HG02623 (cell line): ENCODE data around the gene EHBP1.
"Not testable (repeated sequence)": the region's sequence is repeated elsewhere in the genome, so short reads cannot be mapped to it uniquely, and the experiment has no call there.

Experiments used
- ATAC-seq: cut with Tn5 transposase; IDR thresholded peaks from one replicate; pipeline ENCODE4 v1.9.1; 2021; ENCODE audit warnings: moderate library complexity; ENCODE audit not compliant: unreplicated experiment

The EHBP1 gene

DNA sequence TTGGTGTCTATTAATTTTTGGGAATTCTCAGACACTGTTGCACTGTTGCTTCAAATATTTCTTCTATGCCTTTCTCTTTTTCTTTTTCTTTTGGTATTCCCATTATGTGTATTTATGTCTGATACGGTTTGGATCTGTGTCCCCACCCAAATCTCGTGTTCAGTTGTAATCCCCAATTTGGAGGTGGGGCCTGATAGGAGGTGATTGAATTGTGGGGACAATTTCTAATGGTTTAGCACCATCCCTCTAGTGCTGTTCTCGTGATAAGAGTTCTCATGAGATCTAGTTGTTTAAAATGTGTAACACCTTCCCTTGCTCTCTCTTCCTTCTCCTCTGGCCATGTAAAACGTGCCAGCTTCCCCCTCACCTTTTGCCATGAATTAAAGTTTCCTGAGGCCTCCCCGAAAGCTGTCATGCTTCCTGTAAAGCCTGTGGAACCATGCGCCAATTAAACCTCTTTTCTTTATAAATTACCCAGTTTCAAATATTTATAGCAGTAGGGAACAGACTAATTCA lies 26.8 kb downstream of the EHBP1 start:
- no peak for ATAC-seq

DNA sequence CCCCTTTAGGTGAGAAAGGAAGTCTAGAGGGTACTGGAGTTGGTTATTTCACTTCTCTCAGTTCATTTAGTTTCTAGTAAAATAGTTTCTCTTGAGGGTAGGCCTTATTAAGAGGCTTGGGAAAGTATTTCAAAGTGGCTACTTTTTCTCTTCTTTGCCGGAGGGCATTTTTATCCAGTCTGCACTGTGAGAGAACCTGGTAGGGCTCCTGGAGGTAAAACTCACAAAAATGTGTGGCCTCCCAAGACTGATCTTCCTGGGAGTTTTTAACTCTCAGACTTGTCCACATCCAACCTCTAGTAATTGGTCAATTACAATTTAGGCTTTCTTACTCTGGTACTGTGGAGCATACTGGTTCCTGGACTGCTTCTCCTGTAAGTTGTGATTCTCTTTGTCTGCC lies 28.0 kb downstream of the EHBP1 start:
- ATAC-seq: no peak

DNA sequence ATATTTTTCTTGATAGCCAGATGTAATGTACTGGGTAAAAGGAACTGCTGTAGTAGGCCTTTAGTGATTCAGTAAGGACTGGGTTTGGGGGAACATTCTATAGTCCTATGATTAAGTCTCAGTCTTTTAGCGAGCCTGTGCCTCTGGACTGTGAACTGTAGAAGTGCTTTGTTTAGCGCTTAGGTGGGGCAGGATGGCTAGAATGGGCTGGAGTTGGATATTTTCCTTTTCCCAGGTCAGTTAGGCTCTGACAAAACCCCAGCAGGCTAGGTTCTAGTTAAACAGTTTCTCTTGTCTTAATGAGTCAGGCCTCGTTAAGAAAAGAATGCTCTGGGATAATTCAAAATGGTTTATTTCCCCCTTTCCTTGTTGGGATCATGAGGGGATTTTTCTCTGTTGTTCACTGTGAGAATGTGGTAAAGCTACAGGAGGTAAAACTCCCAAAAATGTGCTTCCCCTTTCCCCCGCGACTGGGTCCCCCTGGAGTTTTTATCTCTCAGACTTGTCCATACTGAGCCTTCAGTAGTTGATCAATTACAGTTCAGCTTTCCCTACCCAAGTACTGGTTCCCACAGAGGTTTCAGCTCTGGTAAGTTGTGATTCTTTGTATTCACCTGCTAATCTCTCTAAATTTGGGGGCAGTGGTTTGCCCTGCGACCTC lies 31.5 kb downstream of the EHBP1 start:
- peak; percentile 41 for ATAC-seq

DNA sequence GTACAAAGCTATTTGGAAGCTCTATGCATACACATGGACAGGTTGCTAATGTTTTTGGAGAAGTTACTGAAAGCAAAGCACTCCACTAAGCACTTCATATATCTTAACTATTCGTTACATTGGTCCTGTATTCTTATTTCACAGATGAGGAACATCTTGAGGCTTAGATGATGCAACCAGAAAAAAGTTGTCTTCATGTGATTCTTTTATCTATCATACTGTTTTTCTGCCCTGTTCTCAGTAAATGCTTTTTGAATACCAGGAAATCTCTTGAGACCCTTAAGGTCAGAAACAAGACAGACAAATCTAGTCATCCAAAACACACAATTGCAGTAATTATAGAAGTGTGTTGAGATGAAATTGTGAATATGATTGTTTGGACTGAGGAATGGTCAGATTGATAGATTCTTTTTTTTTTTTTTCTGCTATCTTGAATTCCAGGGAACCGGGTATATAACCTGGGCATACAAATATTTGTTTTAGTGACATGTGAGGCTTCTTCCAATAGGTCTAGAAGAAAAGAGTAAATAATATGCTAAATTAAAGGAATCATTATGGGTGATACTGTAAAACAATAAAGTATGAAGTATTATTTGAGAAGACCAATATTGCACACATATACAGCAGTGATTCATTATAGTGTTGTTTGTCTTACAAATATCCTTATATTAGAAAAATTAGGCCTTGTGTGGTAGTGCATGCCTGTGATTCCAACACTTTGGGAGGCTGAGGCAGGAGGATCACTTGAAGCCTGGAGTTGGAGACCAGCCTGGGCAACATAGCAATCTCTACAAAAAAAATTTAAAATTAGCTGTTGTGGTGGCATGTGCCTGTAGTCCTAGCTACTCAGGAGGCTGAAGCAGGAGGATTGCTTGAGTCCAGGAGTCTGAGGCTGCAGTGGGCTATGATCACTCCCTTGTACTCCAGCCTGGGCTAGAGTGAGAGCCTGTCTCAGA lies 33.7 kb downstream of the EHBP1 start:
- ATAC-seq: no peak

DNA sequence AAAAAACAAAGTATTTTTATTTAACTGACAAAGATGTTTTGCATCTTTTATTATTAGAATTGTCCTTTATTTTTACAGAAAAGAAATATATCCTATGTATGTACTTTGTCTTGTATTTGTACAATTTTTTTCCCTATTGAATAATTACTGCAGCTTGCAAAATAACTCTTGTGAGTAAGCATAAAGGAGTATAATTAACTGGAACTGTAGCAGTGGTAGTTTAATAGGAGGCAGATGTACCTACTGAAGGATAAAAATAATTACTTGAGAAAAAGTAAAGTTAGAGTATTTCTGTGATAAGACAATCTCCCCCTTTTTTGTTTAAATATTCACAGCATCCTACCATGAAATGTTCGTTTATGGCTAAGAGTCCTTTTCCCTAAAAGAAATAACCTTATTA lies 34.7 kb downstream of the EHBP1 start:
- no peak for ATAC-seq

DNA sequence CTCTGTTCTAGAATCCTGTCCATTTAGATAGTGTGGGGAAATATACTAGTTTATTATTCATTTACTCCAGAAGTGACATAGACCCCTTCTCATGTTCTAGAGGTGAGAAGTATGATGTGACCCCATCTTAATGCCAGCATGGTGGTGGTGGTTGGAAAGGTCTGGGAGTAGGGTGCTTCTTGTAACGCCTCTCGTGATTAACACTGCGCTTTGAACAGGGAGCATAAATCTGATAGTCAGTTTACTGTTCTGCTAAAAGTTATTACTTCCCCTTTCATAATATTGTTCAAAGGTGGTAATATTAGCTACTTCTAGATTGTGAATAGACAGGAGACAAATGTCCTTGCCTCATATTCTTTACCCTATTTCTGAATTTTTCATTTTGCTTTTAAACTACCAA lies 35.6 kb downstream of the EHBP1 start:
- no peak for ATAC-seq

DNA sequence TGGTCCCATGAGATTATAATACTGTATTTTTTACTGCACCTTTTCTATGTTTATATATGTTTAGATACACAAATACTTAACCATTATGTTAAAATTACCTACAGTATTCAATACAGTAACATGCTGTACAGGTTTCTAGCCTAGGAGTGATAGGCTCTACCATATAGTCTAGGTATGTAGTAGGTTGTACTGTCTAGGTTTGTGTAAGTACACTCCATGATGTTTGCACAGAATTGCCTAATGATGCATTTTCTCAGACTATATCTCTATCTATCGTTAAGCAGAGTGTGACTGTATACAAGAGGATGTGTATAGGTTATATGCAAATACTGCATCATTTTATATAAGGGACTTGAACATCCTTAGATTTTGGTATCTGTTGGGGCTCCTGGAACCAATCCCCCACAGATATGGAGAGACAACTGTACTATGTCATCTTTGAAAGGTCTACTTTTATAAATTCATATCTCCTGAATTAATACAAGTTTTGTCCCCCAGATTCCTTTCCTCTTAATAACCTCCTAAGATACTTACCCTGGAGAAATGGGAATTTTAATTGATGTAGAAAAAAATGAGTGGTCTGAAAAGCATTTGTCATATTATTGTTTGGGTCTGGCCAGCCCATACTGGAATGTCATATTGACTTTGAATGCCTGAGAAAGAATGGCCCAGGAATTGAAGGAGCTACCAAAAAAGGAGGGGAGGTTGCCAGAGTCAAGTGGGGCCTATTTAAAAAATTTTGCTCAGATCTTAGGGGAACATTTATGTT lies 36.6 kb downstream of the EHBP1 start:
- ATAC-seq: no peak

DNA sequence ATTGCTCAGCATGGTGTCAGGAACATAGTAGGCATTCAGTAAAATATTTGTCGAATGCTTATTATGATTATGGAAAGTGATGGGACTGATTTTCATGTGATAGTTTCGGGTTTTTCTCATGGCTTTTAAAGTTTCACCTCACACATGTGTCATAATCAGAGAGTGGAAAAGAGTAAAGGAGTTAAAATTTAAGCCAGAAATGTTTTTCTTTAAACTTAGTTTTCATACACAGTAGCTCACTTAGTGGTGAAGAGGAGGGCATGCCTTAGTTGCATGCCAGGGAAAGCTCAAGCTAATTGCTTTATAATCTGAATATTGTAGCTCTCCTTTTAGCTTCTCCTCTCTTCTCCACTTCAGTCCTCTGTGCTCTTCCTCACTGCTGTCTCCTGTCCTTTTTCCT lies 38.0 kb downstream of the EHBP1 start:
- no peak for ATAC-seq

DNA sequence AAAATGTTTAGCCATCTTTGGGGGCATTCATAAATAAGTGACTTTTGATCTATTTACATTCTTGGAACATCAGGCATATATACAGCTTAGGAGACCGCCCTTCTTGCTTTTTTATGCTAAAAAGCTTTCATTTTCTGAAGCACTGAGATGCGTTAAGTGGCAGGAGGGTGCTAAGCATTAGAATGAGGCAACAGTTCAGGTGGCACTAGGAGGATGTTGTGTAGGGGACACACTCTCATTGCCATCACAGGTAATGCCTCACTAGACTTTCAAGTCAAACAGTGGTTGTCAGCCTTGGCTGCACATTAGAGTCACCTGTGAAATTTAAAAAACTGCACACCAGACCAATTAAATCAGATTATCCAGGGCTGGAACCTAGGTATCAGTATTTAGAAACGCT lies 39.1 kb downstream of the EHBP1 start:
- ATAC-seq: no peak

DNA sequence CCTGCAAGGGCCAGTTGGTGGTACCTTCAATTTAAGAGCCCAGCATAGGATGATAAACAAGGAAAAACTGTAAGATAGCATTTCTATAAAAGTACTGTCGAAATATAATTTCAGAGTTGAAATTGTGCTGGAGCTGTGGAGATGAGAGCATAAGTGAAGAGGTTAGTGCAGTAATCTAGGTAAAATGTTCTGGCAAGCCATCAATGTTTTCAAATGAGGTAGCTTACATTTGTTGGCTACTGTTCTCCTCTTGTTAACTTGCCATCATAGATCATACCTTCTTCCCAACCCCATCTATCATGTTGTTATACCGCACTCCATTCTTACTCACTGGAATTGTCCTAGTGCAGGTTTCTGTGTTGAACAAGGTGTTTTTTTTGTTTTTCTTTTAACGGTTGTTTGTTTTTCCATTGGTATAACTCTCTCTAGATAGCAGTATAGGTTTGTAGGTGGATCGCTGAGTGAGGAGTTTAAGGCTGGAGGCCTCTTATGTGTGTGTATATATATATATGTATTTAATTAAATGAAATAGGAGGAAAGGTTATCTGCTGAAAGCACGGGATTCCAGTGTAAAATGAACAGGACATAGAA lies 40.5 kb downstream of the EHBP1 start:
- ATAC-seq: no peak

DNA sequence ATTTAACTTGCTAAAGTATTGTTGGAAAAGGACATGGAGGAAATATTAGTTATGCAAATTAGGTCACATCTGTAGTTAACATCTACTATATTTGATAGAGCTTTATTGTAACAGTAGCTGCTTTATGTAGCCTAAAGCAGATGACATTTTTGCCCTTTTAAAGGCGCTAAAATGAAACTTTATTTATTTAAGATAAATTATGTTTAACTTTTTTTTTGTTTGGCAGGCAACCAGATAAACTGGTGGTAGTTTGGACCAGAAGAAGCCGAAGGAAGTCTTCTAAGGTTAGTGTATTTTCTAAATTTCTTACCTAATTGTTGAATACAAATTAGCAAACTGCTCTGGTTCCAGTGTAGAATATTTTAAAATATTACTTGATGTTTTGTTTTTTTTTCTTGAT lies 41.7 kb downstream of the EHBP1 start:
- ATAC-seq: no peak

DNA sequence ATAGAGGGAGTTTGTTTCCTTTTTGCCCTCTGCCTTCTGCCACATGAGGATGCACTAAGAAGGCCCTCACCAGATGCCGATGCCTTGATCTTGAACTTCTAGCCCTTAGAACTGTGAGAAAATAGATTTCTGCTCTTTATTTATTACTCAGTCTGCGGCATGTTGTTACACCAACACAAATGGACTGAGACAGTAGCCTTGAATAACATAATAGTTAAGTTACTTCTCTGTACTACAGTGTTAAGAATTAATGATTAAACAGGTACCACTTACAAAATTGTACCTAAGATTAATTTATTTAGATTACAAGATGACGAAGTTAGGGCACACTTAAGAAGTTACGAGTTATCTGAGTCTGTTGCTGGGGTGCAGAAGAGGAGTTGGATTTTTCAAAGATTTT lies 42.4 kb downstream of the EHBP1 start:
- ATAC-seq: no peak

DNA sequence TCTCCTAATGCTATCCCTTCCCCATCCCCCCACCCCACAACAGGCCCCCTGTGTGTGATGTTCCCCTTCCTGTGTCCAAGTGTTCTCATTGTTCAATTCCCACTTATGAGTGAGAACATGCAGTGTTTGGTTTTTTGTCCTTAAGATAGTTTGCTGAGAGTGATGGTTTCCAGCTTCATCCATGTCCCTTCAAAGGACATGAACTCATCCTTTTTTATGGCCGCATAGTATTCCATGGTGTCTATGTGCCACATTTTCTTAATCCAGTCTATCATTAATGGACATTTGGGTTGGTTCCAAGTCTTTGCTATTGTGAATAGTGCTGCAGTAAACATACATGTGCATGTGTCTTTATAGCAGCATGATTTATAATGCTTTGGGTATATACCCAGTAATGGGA lies 43.6 kb downstream of the EHBP1 start:
- not testable (repeated sequence) for ATAC-seq

DNA sequence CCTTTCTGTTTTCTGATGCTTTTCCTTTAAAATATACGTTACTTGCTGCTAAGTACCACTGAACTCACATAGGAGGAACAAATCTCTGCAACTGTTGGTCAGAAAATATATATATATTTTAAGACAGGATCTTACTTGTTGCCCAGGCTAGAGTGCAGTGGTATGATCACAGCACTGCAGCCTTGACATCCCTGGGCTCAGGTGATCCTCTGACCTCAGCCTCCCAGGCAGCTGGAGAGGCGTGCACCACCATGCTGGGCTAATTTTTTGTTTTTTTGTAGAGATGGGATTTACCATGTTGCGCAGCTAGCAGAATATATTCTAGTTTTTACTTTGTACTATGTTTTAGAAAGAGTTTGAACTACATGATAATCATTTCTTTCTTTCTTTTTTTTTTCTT lies 51.5 kb downstream of the EHBP1 start:
- ATAC-seq: no peak

DNA sequence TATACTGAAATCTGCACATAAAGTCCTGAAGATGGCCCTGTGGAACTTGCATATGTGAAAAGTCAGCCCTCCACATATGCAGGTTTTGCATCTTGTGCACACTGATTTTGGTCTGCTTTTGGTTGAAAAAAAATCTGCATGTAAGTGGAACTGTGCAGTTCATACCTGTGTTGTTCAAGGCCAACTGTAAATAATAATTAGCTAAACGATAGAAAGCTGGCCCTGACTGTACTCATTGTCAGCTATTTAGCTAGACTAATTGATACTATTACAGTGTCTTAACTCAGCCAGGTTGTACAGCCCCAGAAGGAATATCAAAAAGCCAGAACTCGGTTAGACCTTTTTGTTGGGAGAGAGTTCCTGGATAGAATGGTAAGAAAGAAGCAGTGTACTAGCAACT lies 54.5 kb downstream of the EHBP1 start:
- no peak for ATAC-seq

DNA sequence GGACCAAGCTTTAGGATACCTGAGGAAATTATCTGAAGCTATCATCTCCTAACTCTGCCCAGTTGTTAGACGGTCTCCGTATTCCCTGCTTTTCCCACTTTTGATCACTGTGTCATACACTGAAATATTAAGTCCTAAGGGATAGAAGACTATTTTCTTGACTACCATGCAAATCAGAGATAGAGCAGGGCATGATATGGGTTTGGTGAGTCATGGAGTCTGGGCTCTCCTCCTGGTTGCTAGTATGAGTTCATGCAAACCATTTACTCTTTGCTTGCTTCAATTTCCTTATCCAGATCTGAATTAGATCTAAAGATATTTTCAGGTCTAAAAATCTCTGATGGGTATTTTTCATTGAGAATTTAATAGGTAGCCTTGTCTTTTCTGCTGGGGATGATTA lies 55.0 kb downstream of the EHBP1 start:
- ATAC-seq: no peak

DNA sequence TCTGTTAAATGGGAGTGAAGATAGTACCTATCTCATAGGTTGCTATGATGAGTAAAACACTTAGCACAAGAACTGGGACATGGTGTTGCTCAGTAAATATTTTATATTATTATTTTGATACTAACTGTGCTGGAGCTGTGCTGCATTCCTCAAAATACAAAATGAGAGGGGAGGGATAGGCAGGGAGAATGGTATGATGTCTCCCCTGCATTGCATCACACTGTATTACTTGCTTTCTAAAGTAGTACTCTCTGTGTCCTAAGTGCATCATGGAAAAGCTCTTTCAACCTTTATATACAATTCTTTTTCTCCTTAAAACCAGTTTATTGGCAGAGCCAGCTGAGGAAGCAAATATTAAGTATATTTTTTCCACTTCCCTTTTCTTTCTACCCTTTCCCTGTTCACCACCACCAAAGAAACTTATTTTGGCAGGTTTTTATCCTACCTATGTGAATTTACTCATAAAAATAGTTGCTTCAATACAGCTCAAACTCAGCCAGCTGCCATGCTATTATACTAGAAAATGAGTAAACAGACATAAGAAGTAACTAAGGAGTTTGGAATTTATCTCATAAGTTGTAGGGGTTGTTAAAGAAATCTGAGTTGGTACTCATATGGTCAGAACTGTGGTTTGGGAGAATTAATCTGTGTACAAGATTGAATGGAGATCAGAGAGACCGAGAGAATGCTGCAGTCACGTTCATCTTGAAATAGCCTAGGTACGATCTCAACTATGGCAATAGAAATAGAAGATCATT lies 60.3 kb downstream of the EHBP1 start:
- ATAC-seq: no peak

DNA sequence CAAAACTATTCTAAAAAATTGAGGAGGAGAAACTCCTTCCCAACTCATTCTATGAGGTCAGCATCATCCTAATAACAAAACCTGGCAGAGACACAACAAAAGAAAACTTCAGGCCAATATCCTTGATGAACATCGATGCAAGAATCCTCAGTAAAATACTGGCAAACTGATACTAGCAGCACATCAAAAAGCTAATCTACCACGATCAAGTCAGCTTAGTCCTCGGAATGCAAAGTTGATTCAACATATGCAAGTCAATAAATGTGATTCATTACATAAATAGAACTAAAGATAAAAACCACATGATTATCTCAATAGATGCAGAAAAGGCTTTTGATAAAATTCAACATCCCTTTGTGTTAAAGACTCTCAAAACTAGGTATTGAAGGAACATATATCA lies 63.1 kb downstream of the EHBP1 start:
- ATAC-seq: no peak

DNA sequence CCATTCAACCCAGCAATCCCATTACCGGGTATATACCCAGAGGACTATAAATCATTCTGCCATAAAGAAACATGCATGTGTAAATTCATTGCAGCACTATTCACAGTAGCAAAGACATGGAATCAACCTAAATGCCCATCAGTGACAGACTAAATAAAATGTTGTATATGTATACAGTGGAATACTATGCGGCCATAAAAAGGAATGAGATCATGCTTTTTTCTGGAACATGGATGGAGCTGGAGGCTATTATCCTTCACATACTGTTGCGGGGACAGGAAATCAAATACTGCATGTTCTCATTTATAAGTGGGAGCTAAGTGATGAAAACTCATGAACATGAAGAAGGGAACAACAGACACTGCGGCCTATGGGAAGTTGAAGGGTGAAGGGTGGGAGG lies 65.1 kb downstream of the EHBP1 start:
- ATAC-seq: no peak
